Endodermal cell (in vitro differentiated cells): ENCODE results near the gene TOP2A. TPM values are rescaled to one million over a fixed set of nuclear protein-coding genes. Genes with fewer than 3 reads are reported as not detected.

Experiments used
- DNase-seq: peaks from one replicate; pipeline ENCODE4 v3.0.0-alpha.2; 2017
- H3K27ac ChIP-seq: 2 replicates; pipeline ENCODE4 v1.5.1; 2013; ENCODE audit warnings: mild to moderate bottlenecking, low read depth, low read length, moderate library complexity
- H3K27me3 ChIP-seq: 2 replicates; pipeline ENCODE4 v1.6.1; 2013; ENCODE audit warnings: mild to moderate bottlenecking, low read length, moderate library complexity; ENCODE audit not compliant: insufficient read depth, control insufficient read depth, poor library complexity, severe bottlenecking
- H3K36me3 ChIP-seq: 2 replicates; pipeline ENCODE4 v1.7.0; 2013; ENCODE audit warnings: mild to moderate bottlenecking, low read length, moderate library complexity; ENCODE audit not compliant: control insufficient read depth, insufficient read depth
- H3K4me1 ChIP-seq: one replicate; pipeline ENCODE4 v1.7.0; 2013; ENCODE audit warnings: low read length; ENCODE audit not compliant: control insufficient read depth, insufficient read depth
- H3K4me3 ChIP-seq: 2 replicates; pipeline ENCODE4 v1.5.1; 2013; ENCODE audit warnings: mild to moderate bottlenecking, low read length, moderate library complexity
- H3K9ac ChIP-seq: 2 replicates; pipeline ENCODE4 v1.6.1; 2013; ENCODE audit warnings: mild to moderate bottlenecking, low read length, moderate library complexity; ENCODE audit not compliant: poor library complexity, severe bottlenecking; ENCODE audit errors: extremely low read depth
- H3K9me3 ChIP-seq: 2 replicates; pipeline ENCODE4 v1.6.1; 2013; ENCODE audit warnings: mild to moderate bottlenecking, low read length, moderate library complexity; ENCODE audit not compliant: control insufficient read depth
- H3K27ac Mint-ChIP-seq: 2 replicates; pipeline ENCODE4 v1.8.0; 2020; ENCODE audit warnings: mixed read lengths
- H3K27me3 Mint-ChIP-seq: 2 replicates; pipeline ENCODE4 v1.8.0; 2021; ENCODE audit warnings: mild to moderate bottlenecking, mixed read lengths; ENCODE audit not compliant: insufficient read depth
- H3K36me3 Mint-ChIP-seq: 2 replicates; pipeline ENCODE4 v1.8.0; 2020; ENCODE audit warnings: low read depth, mixed read lengths
- H3K4me1 Mint-ChIP-seq: 2 replicates; pipeline ENCODE4 v1.8.0; 2020; ENCODE audit warnings: mixed read lengths
- H3K4me3 Mint-ChIP-seq: 2 replicates; pipeline ENCODE4 v1.8.0; 2020; ENCODE audit warnings: mild to moderate bottlenecking, moderate library complexity, mixed read lengths
- H3K9me3 Mint-ChIP-seq: 2 replicates; pipeline ENCODE4 v1.8.0; 2020; ENCODE audit warnings: mild to moderate bottlenecking, mixed read lengths
- CTCF ChIP-seq: fragments of 200-600 bp; sonication (generic); conservative IDR thresholded peaks from 2 replicates; pipeline ENCODE4 v1.5.0; 2021; ENCODE audit warnings: antibody characterized with exemption, mild to moderate bottlenecking
- WGBS, 2 experiments: methylation state at CpG; one replicate each; pipeline versions ENCODE4 v1.1.5 to v1.1.7; 2013; ENCODE audit warnings: missing lambda C conversion rate in 2 of 2, mixed read lengths in 1 of 2; ENCODE audit not compliant: insufficient coverage in 1 of 2, insufficient read length in 1 of 2; 5-methylcytosine and 5-hydroxymethylcytosine counted together
- total RNA-seq, 2 donors: library from RNA; stranded (reverse); fragmentation: NEBNext Ultra II Directional in 1 of 2; extraction: Animal tissue kit (Norgen Biotek cat#: 25700) in 1 of 2; gene quantifications; 2 replicates in 1 of 2; 3 replicates in 1 of 2; pipeline ENCODE4 v1.2.1, GENCODE V29; 2021

TOP2A gene
- total RNA-seq, 2 donors from 2014 or later, result 173 to 246 TPM

GRCh38 chr17:40344421-40345160 lies 73.1 kb downstream of the TOP2A start:
- Mint-ChIP-seq H3K27me3 (peaks cover 10% of the 10 kb centered on the region), H3K36me3 (peaks cover 13% of the 10 kb centered on the region), H3K4me3 (peak overlapping the region; percentile 72), H3K9me3 (no peaks in the 10 kb centered on the region), H3K4me1 (peaks cover 47% of the 10 kb centered on the region), H3K27ac (peak overlapping the region; percentile 93)
- peak; percentile 70 for DNase-seq
- H3K9ac ChIP-seq, result peak overlapping the region; percentile 71
- no peaks in the 10 kb centered on the region for H3K27me3 ChIP-seq
- peaks cover 12% of the 10 kb centered on the region for H3K36me3 ChIP-seq
- no peaks in the 10 kb centered on the region for H3K9me3 ChIP-seq
- H3K27ac ChIP-seq, result peak overlapping the region; percentile 95
- 58% methylated on average over 7 of the region's 7 CpGs; no CpG with 5 or more reads in 1 of the 2 experiments for whole genome bisulfite sequencing, 2 experiments
- peak overlapping the region; percentile 85 for H3K4me3 ChIP-seq
- TF ChIP-seq CTCF, result no peak
- peaks cover 21% of the 10 kb centered on the region for H3K4me1 ChIP-seq

- TF ChIP-seq CTCF, result no peak
- Histone ChIP-seq H3K9ac (peak overlapping the region; percentile 69), H3K27me3 (no peaks in the 10 kb centered on the region), H3K27ac (peak overlapping the region; percentile 55), H3K36me3 (peaks cover 2% of the 10 kb centered on the region), H3K4me3 (peak overlapping the region; percentile 85), H3K9me3 (no peaks in the 10 kb centered on the region), H3K4me1 (peaks cover 21% of the 10 kb centered on the region)
- Mint-ChIP-seq H3K9me3 (no peaks in the 10 kb centered on the region), H3K27ac (peak overlapping the region; percentile 75), H3K36me3 (peaks cover 7% of the 10 kb centered on the region), H3K27me3 (peaks cover 13% of the 10 kb centered on the region), H3K4me3 (peak overlapping the region; percentile 72), H3K4me1 (peaks cover 47% of the 10 kb centered on the region)
- WGBS, 2 experiments, result 20 to 40% methylated on average over 4 to 15 of the region's 15 CpGs
- peak; percentile 71 for DNase-seq
Measured at GRCh38 chr17:40343219-40344119, 74.2 kb downstream of the TOP2A start.

GRCh38 chr17:40342504-40343218 lies 75.0 kb downstream of the TOP2A start:
- peak overlapping the region; percentile 72 for H3K4me3 Mint-ChIP-seq
- H3K9ac ChIP-seq, result peak overlapping the region; percentile 69
- H3K4me3 ChIP-seq, result peak overlapping the region; percentile 85
- no peaks in the 10 kb centered on the region for H3K27me3 ChIP-seq
- DNase-seq, result peak; percentile 78
- peak overlapping the region; percentile 75 for H3K27ac Mint-ChIP-seq
- no peaks in the 10 kb centered on the region for H3K9me3 Mint-ChIP-seq
- H3K27ac ChIP-seq, result peak overlapping the region; percentile 55
- WGBS, 2 experiments, result 3 to 4% methylated on average over 8 to 38 of the region's 38 CpGs
- H3K36me3 ChIP-seq, result no peaks in the 10 kb centered on the region
- peak; percentile 16 for TF ChIP-seq CTCF
- peaks cover 43% of the 10 kb centered on the region for H3K4me1 Mint-ChIP-seq
- H3K9me3 ChIP-seq, result no peaks in the 10 kb centered on the region
- H3K36me3 Mint-ChIP-seq, result peaks cover 7% of the 10 kb centered on the region
- H3K27me3 Mint-ChIP-seq, result peaks cover 17% of the 10 kb centered on the region
- H3K4me1 ChIP-seq, result peaks cover 21% of the 10 kb centered on the region
